H9 (cell line): ENCODE measurements around the gene HPCAL4. TPM values are rescaled to one million over a fixed set of nuclear protein-coding genes. Genes with fewer than 3 reads are reported as not detected.

ENCODE experiments used
- DNase-seq: peaks from one replicate; pipeline ENCODE4 v3.0.0-alpha.2; 2017
- H2AFZ ChIP-seq: one replicate; pipeline ENCODE4 v1.6.1; 2013; ENCODE audit warnings: mild to moderate bottlenecking, low read length, control low read depth, moderate library complexity
- H2AK5ac ChIP-seq: 2 replicates; pipeline ENCODE4 v1.6.1; 2013; ENCODE audit warnings: low read length, control low read depth, mixed read lengths; ENCODE audit not compliant: insufficient read length
- H2BK120ac ChIP-seq: one replicate; pipeline ENCODE4 v1.6.1; 2013; ENCODE audit warnings: low read depth, mild to moderate bottlenecking, low read length, control low read depth, inconsistent platforms; ENCODE audit not compliant: poor library complexity, severe bottlenecking
- H2BK12ac ChIP-seq: 2 replicates; pipeline ENCODE4 v1.6.1; 2013; ENCODE audit warnings: low read length, control low read depth, mixed read lengths, low read depth; ENCODE audit not compliant: insufficient read length
- H2BK15ac ChIP-seq: 2 replicates; pipeline ENCODE4 v1.6.1; 2013; ENCODE audit warnings: low read depth, low read length, control low read depth
- H2BK20ac ChIP-seq: one replicate; pipeline ENCODE4 v1.6.1; 2013; ENCODE audit warnings: low read depth, mild to moderate bottlenecking, low read length, control low read depth, inconsistent platforms; ENCODE audit not compliant: poor library complexity, severe bottlenecking
- H2BK5ac ChIP-seq: 2 replicates; pipeline ENCODE4 v1.6.1; 2013; ENCODE audit warnings: low read length, control low read depth, mixed read lengths; ENCODE audit not compliant: insufficient read length
- H3K14ac ChIP-seq: 2 replicates; pipeline ENCODE4 v1.6.1; 2013; ENCODE audit warnings: low read length, control low read depth; ENCODE audit not compliant: insufficient read depth
- H3K18ac ChIP-seq: 2 replicates; pipeline ENCODE4 v1.6.1; 2013; ENCODE audit warnings: low read depth, mild to moderate bottlenecking, mixed read lengths, low read length, control low read depth; ENCODE audit not compliant: insufficient read length
- H3K23ac ChIP-seq: 2 replicates; pipeline ENCODE4 v1.6.1; 2013; ENCODE audit warnings: low read length, control low read depth, mixed read lengths, low read depth; ENCODE audit not compliant: insufficient read length
- H3K23me2 ChIP-seq: 2 replicates; pipeline ENCODE4 v1.6.1; 2013; ENCODE audit warnings: low read depth, mild to moderate bottlenecking, mixed read lengths, low read length, control low read depth; ENCODE audit not compliant: insufficient read length, poor library complexity, severe bottlenecking
- H3K27ac ChIP-seq: 2 replicates; pipeline ENCODE4 v1.5.1; 2013; ENCODE audit warnings: low read length, control low read depth, mixed read lengths, low read depth; ENCODE audit not compliant: insufficient read length
- H3K27me3 ChIP-seq: 2 replicates; pipeline ENCODE4 v1.6.1; 2013; ENCODE audit warnings: low read length, control low read depth, inconsistent platforms; ENCODE audit not compliant: insufficient read depth
- H3K4ac ChIP-seq: 2 replicates; pipeline ENCODE4 v1.6.1; 2013; ENCODE audit warnings: low read depth, mild to moderate bottlenecking, control low read depth, inconsistent platforms, low read length, moderate library complexity
- H3K4me1 ChIP-seq: 2 replicates; pipeline ENCODE4 v1.6.1; 2013; ENCODE audit warnings: low read length, control low read depth, inconsistent platforms; ENCODE audit not compliant: insufficient read depth
- H3K4me2 ChIP-seq: 2 replicates; pipeline ENCODE4 v1.6.1; 2013; ENCODE audit warnings: low read length, control low read depth, mixed read lengths; ENCODE audit not compliant: insufficient read length, insufficient read depth
- H3K56ac ChIP-seq: 2 replicates; pipeline ENCODE4 v1.6.1; 2013; ENCODE audit warnings: low read depth, mild to moderate bottlenecking, mixed read lengths, low read length, control low read depth; ENCODE audit not compliant: insufficient read length
- H3K79me1 ChIP-seq: 2 replicates; pipeline ENCODE4 v1.6.1; 2013; ENCODE audit warnings: low read depth, mild to moderate bottlenecking, moderate library complexity, low read length, control low read depth, inconsistent platforms; ENCODE audit not compliant: insufficient read depth, poor library complexity, severe bottlenecking
- H3K79me2 ChIP-seq: 2 replicates; pipeline ENCODE4 v1.6.1; 2013; ENCODE audit warnings: low read length, control low read depth, inconsistent platforms; ENCODE audit not compliant: insufficient read depth
- H3K9ac ChIP-seq: 2 replicates; pipeline ENCODE4 v1.6.1; 2013; ENCODE audit warnings: low read length, control low read depth, mixed read lengths; ENCODE audit not compliant: insufficient read length; ENCODE audit errors: extremely low read depth
- H3K9me3 ChIP-seq: one replicate; pipeline ENCODE4 v1.6.1; 2013; ENCODE audit warnings: low read depth, low read length, inconsistent platforms; ENCODE audit not compliant: control insufficient read depth
- H3T11ph ChIP-seq: one replicate; pipeline ENCODE4 v1.6.1; 2013; ENCODE audit warnings: mild to moderate bottlenecking, low read length, control low read depth, inconsistent platforms
- H4K20me1 ChIP-seq: one replicate; pipeline ENCODE4 v1.6.1; 2013; ENCODE audit not compliant: control insufficient read depth, insufficient read length, insufficient read depth
- H4K5ac ChIP-seq: 2 replicates; pipeline ENCODE4 v1.6.1; 2013; ENCODE audit warnings: low read depth, mild to moderate bottlenecking, mixed read lengths, low read length, control low read depth; ENCODE audit not compliant: insufficient read length
- H4K8ac ChIP-seq: replicated peaks from 2 replicates; pipeline ENCODE4 v1.6.1; 2013; ENCODE audit warnings: low read length, control low read depth, mixed read lengths, low read depth; ENCODE audit not compliant: insufficient read length
- H4K91ac ChIP-seq: 2 replicates; pipeline ENCODE4 v1.6.1; 2013; ENCODE audit warnings: low read depth, mild to moderate bottlenecking, moderate library complexity, mixed read lengths, low read length, control low read depth; ENCODE audit not compliant: insufficient read length
- H3K27ac Mint-ChIP-seq, 3 experiments: 2 replicates in 2 of 3; 3 replicates in 1 of 3; pipeline ENCODE4 v1.8.0; 2020 to 2021; ENCODE audit warnings: mixed read lengths in 3 of 3, mild to moderate bottlenecking in 1 of 3, moderate library complexity in 1 of 3
- H3K27me3 Mint-ChIP-seq: 2 replicates; pipeline ENCODE4 v1.8.0; 2021; ENCODE audit warnings: low read depth, mild to moderate bottlenecking, moderate library complexity, mixed read lengths
- H3K36me3 Mint-ChIP-seq, 3 experiments: 2 replicates in 2 of 3; 3 replicates in 1 of 3; pipeline ENCODE4 v1.8.0; 2020 to 2021; ENCODE audit warnings: low read depth in 3 of 3, mixed read lengths in 3 of 3; ENCODE audit not compliant: insufficient read depth in 1 of 3
- H3K4me1 Mint-ChIP-seq, 2 experiments: 2 replicates each; pipeline ENCODE4 v1.8.0; 2020; ENCODE audit warnings: mixed read lengths in 2 of 2
- H3K4me3 Mint-ChIP-seq, 2 experiments: 2 replicates in 1 of 2; 3 replicates in 1 of 2; pipeline ENCODE4 v1.8.0; 2020 to 2021; ENCODE audit warnings: mild to moderate bottlenecking in 2 of 2, mixed read lengths in 2 of 2, moderate library complexity in 1 of 2
- H3K9me3 Mint-ChIP-seq, 2 experiments: 2 replicates in 1 of 2; 3 replicates in 1 of 2; pipeline ENCODE4 v1.8.0; 2020; ENCODE audit warnings: mild to moderate bottlenecking in 2 of 2, mixed read lengths in 2 of 2, moderate library complexity in 1 of 2
- WGBS: extraction: QIAGEN DNeasy Blood & Tissue Kit; methylation state at CpG from one replicate; pipeline ENCODE4 v1.1.7; 2013; ENCODE audit warnings: missing lambda C conversion rate, low lambda C conversion rate, mixed read lengths; ENCODE audit not compliant: insufficient read length; ENCODE audit errors: extremely low coverage; 5-methylcytosine and 5-hydroxymethylcytosine counted together
- total RNA-seq: library from RNA; stranded (reverse); gene quantifications from 2 replicates; pipeline ENCODE4 v1.2.1, GENCODE V29; 2021
- TF ChIP-seq, protein P1 (sequence below): fragments of 200-600 bp; sonication (generic); conservative IDR thresholded peaks from 3 replicates; pipeline ENCODE4 v1.8.0; 2021; ENCODE audit warnings: antibody characterized with exemption, mild to moderate bottlenecking

HPCAL4 gene
- total RNA-seq, 1 experiment from 2014 or later, result 0.15 TPM

DNA sequence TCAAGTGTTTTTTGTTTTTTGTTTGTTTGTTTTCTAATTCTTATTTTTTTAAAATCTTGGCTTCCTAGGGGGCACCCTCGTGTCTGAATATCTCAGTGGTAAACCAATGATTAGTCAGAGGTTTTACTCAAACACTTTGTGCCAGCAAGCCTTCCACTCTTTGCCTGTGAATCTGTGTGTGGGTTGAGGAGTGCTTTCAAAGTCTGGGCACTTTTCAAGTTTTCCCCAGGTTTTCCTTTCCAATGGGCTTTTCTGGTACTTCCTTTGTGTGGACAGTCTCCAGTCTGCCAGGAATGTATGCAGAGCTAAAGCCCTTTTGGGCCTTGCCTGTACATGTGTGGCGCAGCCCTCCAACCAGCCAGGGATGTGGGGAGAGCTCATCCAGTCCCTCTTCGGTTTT lies 37.8 kb upstream of the HPCAL4 start:
- H3K4me1 Mint-ChIP-seq, result no peaks in the 10 kb centered on the region
- Histone ChIP-seq H4K91ac (no peak overlapping the region), H3T11ph (no peak overlapping the region), H3K56ac (no peak overlapping the region), H2BK5ac (no peak overlapping the region), H3K27ac (no peak overlapping the region), H3K4me1 (no peaks in the 10 kb centered on the region), H3K4ac (no peak overlapping the region), H3K18ac (no peak overlapping the region), H3K9me3 (no peaks in the 10 kb centered on the region), H3K23ac (no peak overlapping the region), H3K79me1 (no peaks in the 10 kb centered on the region), H2BK120ac (no peak overlapping the region), H3K14ac (no peak overlapping the region), H3K9ac (no peak overlapping the region), H2BK15ac (no peak overlapping the region), H4K20me1 (no peaks in the 10 kb centered on the region), H4K5ac (no peak overlapping the region), H3K79me2 (no peaks in the 10 kb centered on the region), H4K8ac (no peak overlapping the region), H2AFZ (no peak overlapping the region), H2BK12ac (no peak overlapping the region), H3K23me2 (no peaks in the 10 kb centered on the region), H2AK5ac (no peak overlapping the region), H3K27me3 (peaks cover 32% of the 10 kb centered on the region; the same call in 1 of the 2 replicates), H2BK20ac (no peak overlapping the region), H3K4me2 (no peak overlapping the region)
- WGBS, result no CpG with 5 or more reads among the region's 3 CpGs
- no peak for DNase-seq
- peaks cover 99% of the 10 kb centered on the region for H3K27me3 Mint-ChIP-seq
- H3K36me3 Mint-ChIP-seq, result no peaks in the 10 kb centered on the region
- TF ChIP-seq, protein P1, sequence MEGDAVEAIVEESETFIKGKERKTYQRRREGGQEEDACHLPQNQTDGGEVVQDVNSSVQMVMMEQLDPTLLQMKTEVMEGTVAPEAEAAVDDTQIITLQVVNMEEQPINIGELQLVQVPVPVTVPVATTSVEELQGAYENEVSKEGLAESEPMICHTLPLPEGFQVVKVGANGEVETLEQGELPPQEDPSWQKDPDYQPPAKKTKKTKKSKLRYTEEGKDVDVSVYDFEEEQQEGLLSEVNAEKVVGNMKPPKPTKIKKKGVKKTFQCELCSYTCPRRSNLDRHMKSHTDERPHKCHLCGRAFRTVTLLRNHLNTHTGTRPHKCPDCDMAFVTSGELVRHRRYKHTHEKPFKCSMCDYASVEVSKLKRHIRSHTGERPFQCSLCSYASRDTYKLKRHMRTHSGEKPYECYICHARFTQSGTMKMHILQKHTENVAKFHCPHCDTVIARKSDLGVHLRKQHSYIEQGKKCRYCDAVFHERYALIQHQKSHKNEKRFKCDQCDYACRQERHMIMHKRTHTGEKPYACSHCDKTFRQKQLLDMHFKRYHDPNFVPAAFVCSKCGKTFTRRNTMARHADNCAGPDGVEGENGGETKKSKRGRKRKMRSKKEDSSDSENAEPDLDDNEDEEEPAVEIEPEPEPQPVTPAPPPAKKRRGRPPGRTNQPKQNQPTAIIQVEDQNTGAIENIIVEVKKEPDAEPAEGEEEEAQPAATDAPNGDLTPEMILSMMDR, result no peak
- H3K27ac Mint-ChIP-seq, result no peak overlapping the region
- no peaks in the 10 kb centered on the region; a peak in 1 of 5 replicates for H3K9me3 Mint-ChIP-seq
- no peak overlapping the region for H3K4me3 Mint-ChIP-seq
